Uterus (tissue), 4 donors: ENCODE results near the gene PLPPR3. TPM values are rescaled to one million over a fixed set of nuclear protein-coding genes. Genes with fewer than 3 reads are reported as not detected.

Experiments used
- DNase-seq, 2 donors: peaks; one replicate each; pipeline ENCODE4 v3.0.0-alpha.2; 2019 to 2020
- H3K27ac ChIP-seq, 2 donors: fragments of 200-600 bp; sonication (generic); 1 replicate in 1 of 2; 2 replicates in 1 of 2; pipeline ENCODE4 v1.5.1; 2016 to 2018
- H3K27me3 ChIP-seq, 2 donors: fragments of 200-600 bp; sonication (generic); one replicate each; pipeline ENCODE4 v1.5.1; 2018 to 2019; ENCODE audit warnings: control low read depth in 1 of 2
- H3K36me3 ChIP-seq, 2 donors: fragments of 200-600 bp; sonication (generic); one replicate each; pipeline ENCODE4 v1.5.1; 2019; ENCODE audit warnings: control low read depth in 1 of 2
- H3K4me1 ChIP-seq, 2 donors: fragments of 200-600 bp; sonication (generic); one replicate each; pipeline ENCODE4 v1.5.1; 2018 to 2019; ENCODE audit warnings: control low read depth in 1 of 2
- H3K4me3 ChIP-seq, 2 donors: fragments of 200-600 bp; sonication (generic); 1 replicate in 1 of 2; 2 replicates in 1 of 2; pipeline ENCODE4 v1.5.1; 2018 to 2019; ENCODE audit warnings: mild to moderate bottlenecking in 1 of 2
- H3K9me3 ChIP-seq, 2 donors: fragments of 200-600 bp; sonication (generic); one replicate each; pipeline ENCODE4 v1.5.1; 2019; ENCODE audit warnings: control low read depth in 1 of 2
- POLR2A ChIP-seq, 2 donors: fragments of 450-650 bp; IDR thresholded peaks; one replicate each; pipeline ENCODE4 v1.6.1; 2016; ENCODE audit warnings: antibody characterized with exemption in 2 of 2, mild to moderate bottlenecking in 1 of 2, moderate library complexity in 1 of 2
- intact Hi-C: fragments of 100-400 bp; cut with DNase I; formaldehyde crosslinking; loops from one replicate; pipeline ENCODE4 v1.15.1; 2023; ENCODE audit warnings: low total_unique reads
- total RNA-seq, 4 donors: library from RNA; depleted of rRNA in 3 of 4; stranded (reverse); fragments of >200 nt in 3 of 4; gene quantifications; one replicate each; pipeline versions ENCODE4 v1.1.0 to v1.2.4, GENCODE V29; 2014 to 2023
- TF ChIP-seq, protein P1 (sequence below), 4 experiments: fragments of 200-600 bp in 2 of 4; fragments of 450-650 bp in 2 of 4; sonication (generic) in 2 of 4; IDR thresholded peaks; one replicate each; pipeline ENCODE4 v1.5.1; 2016 to 2019; ENCODE audit warnings: antibody characterized with exemption in 4 of 4, mild to moderate bottlenecking in 2 of 4, moderate library complexity in 1 of 4
- donor health status: DM: yes; HTN: yes; CAD: no.

The PLPPR3 gene
- total RNA-seq, 4 donors from 2014 or later = 3.4 TPM; not detected in 3

DNA sequence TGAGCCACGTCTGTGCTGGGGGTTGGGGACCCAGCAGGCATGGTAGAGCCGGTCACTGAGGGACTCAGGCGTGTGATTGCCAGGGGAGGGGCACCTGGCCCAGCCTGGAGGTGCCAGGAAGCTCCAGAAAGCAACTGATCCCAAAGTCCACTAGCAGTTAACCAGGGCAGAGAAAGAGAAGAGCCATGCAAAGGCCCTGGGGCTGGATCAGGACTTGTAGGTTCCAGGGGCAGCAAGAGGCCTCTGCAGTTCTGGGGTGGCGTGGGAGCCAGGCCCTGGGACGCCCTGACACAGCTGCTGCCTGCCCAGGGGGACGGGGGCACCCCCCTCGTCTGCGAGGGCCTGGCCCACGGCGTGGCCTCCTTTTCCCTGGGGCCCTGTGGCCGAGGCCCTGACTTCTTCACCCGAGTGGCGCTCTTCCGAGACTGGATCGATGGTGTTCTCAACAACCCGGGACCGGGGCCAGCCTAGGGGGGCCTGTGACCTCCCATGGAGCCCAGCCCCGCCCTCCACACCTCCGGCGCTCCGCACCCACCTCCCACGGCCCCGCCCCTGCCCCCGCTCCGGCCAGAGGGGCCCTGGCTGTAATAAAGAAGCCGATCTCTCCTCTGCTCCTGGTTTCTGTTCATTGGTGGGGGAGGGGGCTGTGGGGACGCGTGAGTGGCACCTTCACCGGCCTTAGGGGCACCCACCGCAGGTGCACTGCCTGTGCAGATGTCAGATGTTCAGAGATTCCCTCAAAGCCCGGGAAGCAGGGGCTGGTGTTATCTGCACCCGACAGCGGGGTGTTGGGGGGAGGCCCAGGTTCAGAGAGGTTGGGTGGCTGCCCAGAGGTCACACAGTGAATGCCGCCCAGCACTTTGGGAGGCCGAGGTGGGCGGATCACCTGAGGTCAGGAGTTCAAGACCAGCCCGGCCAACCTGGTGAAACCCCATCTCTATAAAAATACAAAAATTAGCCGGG lies 9.9 kb upstream of the PLPPR3 start:
- Histone ChIP-seq H3K4me1 (no peaks in the 10 kb centered on the region), H3K36me3 (no peaks in the 10 kb centered on the region), H3K9me3 (no peaks in the 10 kb centered on the region), H3K27ac (no peak overlapping the region), H3K27me3 (peaks cover 0 to 7% of the 10 kb centered on the region in 2 donors), H3K4me3 (no peak overlapping the region)
- intact Hi-C loops = no loop called here
- TF ChIP-seq POLR2A (IDR thresholded peaks at IDR 0.05) = no peak
- TF ChIP-seq, protein P1, sequence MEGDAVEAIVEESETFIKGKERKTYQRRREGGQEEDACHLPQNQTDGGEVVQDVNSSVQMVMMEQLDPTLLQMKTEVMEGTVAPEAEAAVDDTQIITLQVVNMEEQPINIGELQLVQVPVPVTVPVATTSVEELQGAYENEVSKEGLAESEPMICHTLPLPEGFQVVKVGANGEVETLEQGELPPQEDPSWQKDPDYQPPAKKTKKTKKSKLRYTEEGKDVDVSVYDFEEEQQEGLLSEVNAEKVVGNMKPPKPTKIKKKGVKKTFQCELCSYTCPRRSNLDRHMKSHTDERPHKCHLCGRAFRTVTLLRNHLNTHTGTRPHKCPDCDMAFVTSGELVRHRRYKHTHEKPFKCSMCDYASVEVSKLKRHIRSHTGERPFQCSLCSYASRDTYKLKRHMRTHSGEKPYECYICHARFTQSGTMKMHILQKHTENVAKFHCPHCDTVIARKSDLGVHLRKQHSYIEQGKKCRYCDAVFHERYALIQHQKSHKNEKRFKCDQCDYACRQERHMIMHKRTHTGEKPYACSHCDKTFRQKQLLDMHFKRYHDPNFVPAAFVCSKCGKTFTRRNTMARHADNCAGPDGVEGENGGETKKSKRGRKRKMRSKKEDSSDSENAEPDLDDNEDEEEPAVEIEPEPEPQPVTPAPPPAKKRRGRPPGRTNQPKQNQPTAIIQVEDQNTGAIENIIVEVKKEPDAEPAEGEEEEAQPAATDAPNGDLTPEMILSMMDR (IDR thresholded peaks at IDR 0.05) = no peak
- DNase-seq = no peak

DNA sequence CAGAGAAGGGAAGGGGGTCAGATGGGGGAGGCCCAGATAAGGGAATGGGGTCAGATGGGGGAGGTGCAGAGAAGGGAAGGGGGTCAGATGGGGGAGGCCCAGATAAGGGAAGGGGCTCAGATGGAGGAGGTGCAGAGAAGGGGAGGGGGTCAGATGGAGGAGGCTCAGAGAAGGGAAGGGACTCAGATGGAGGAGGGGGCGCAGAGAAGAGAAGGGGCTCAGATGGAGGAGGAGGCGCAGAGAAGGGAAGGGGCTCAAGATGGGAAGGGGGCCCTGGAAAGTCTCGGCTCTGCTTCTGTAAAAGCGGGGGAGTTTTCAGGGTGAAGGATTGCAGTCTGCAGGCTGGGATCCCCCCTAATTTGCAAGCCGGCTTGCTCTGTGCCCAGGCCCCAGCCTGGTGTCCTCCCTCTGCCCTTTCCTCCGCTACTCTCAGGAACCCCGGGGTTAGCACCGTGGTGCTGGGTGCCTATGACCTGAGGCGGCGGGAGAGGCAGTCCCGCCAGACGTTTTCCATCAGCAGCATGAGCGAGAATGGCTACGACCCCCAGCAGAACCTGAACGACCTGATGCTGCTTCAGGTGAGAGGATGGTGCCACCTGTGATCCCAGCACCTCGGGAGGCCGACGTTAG lies 7.5 kb upstream of the PLPPR3 start:
- H3K36me3 ChIP-seq = no peaks in the 10 kb centered on the region
- peaks cover 0 to 7% of the 10 kb centered on the region in 2 donors for H3K27me3 ChIP-seq
- H3K4me3 ChIP-seq = no peak overlapping the region
- H3K27ac ChIP-seq = no peak overlapping the region
- DNase-seq = no peak
- H3K9me3 ChIP-seq = no peaks in the 10 kb centered on the region
- H3K4me1 ChIP-seq = no peaks in the 10 kb centered on the region
- TF ChIP-seq, protein P1 (IDR thresholded peaks at IDR 0.05) = no peak
- no peak for TF ChIP-seq POLR2A (IDR thresholded peaks at IDR 0.05)
- intact Hi-C loops = no loop called here

DNA sequence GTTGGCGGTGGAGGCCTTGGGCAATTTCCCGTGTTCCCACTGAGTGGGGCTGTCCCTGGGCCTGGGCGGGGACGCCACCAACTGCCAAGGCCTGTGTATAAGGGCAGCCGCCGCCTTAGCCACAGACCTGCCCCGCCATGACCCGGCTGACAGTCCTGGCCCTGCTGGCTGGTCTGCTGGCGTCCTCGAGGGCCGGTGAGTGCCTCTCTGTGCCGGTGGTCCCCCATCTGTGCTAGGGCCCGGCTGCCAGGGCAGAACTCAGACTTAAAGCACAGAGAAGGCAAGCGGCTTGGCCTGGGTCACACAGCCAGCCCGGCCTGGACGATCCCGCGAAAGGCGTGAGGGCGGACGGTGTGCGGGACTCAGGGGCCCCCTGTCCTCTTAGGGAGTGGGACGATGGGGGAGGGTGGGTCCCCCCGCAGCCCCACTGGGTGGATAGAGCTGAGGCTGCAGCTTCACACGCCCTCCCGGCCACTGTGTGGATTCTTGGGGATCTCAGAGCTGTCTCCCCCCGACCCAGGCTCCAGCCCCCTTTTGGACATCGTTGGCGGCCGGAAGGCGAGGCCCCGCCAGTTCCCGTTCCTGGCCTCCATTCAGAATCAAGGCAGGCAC lies 6.1 kb upstream of the PLPPR3 start, which contains the start of gene AZU1:
Gene AZU1, plus strand, starts transcription at position 128 of the 612 bp plus-strand sequence. Its CDS starts 10 bp downstream, at position 138.
- Histone ChIP-seq H3K27me3 (peaks cover under 1 to 12% of the 10 kb centered on the region in 2 donors), H3K27ac (no peak within 1 kb of the TSS), H3K9me3 (no peaks in the 10 kb centered on the region), H3K4me3 (no peak within 1 kb of the TSS), H3K4me1 (no peaks in the 10 kb centered on the region), H3K36me3 (no peaks in the 10 kb centered on the region)
- intact Hi-C loops = no loop called here
- TF ChIP-seq, protein P1 (IDR thresholded peaks at IDR 0.05) = no peak
- no peak for TF ChIP-seq POLR2A (IDR thresholded peaks at IDR 0.05)
- DNase-seq = no peak

DNA sequence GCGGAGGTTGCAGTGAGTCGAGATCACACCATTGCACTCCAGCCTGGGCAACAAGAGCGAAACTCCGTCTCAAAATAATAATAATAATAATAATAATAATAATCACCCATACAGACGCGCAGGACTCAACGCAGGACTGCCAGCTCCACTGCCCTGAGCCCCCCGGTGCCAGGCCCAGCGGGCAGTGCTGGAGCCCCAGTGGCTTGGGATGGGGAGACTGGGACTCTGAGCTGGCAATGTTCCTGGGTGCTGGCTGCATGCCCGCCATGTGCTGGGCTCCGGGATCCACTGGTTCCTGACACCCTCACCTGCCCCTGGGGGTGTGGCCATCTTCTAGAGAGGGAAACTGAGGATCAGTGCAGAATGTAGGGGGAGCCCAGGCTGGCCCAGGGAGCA lies 5.6 kb upstream of the PLPPR3 start:
- Histone ChIP-seq H3K27me3 (peaks cover 4 to 12% of the 10 kb centered on the region in 2 donors), H3K9me3 (no peaks in the 10 kb centered on the region), H3K4me1 (peaks cover 0 to 2% of the 10 kb centered on the region in 2 donors), H3K4me3 (no peak overlapping the region), H3K36me3 (no peaks in the 10 kb centered on the region), H3K27ac (no peak overlapping the region)
- TF ChIP-seq, protein P1 (IDR thresholded peaks at IDR 0.05) = no peak
- TF ChIP-seq POLR2A (IDR thresholded peaks at IDR 0.05) = no peak
- DNase-seq = no peak
- intact Hi-C loops = no loop called here
